ENCODE data around the gene SRP68.
A peak's percentile ranks its signal among the peaks of the same experiment; 100 is the strongest.

The SRP68 gene

GRCh38 chr17:76040376-76040775 lies 31.9 kb downstream of the SRP68 start:
- no peak for DNase-seq

GRCh38 chr17:76039121-76039520 lies 33.2 kb downstream of the SRP68 start:
- no peak for DNase-seq

GRCh38 chr17:76038050-76038449 lies 34.3 kb downstream of the SRP68 start:
- DNase-seq, result no peak

- no peak for DNase-seq
These were observed 35.6 kb downstream of the SRP68 start for GRCh38 chr17:76036497-76037261.

- no peak for DNase-seq
These were observed 37.6 kb downstream of the SRP68 start for GRCh38 chr17:76034428-76035350.

- no peak for DNase-seq
These were observed 39.2 kb downstream of the SRP68 start for GRCh38 chr17:76033139-76033538.

- no peak for DNase-seq
These were observed 39.6 kb downstream of the SRP68 start for GRCh38 chr17:76032780-76033108.

GRCh38 chr17:76032073-76032779 lies 40.1 kb downstream of the SRP68 start:
- no peak for DNase-seq

GRCh38 chr17:76027159-76027839 lies 45.0 kb downstream of the SRP68 start, which contains the start of gene EVPL:
Gene EVPL, minus strand, starts transcription at chr17:76027306. Its CDS starts 108 bp downstream, at chr17:76027198.
- no peak for DNase-seq

- no peak for DNase-seq
These were observed 45.6 kb downstream of the SRP68 start for GRCh38 chr17:76026714-76027158.

GRCh38 chr17:76025294-76025693 lies 47.0 kb downstream of the SRP68 start:
- no peak for DNase-seq

- no peak for DNase-seq
These were observed 48.0 kb downstream of the SRP68 start for GRCh38 chr17:76024353-76024752.

GRCh38 chr17:76023900-76024237 lies 48.4 kb downstream of the SRP68 start:
- no peak for DNase-seq

- DNase-seq, result no peak
These were observed 49.1 kb downstream of the SRP68 start for GRCh38 chr17:76022973-76023899.

- DNase-seq, result no peak
These were observed 50.0 kb downstream of the SRP68 start for GRCh38 chr17:76022285-76022684.

- DNase-seq, result no peak
These were observed 52.4 kb downstream of the SRP68 start for GRCh38 chr17:76019833-76020467.

GRCh38 chr17:76018801-76019200 lies 53.5 kb downstream of the SRP68 start:
- no peak for DNase-seq

- DNase-seq, result no peak
These were observed 54.0 kb downstream of the SRP68 start for GRCh38 chr17:76018340-76018680.

- DNase-seq, result no peak
These were observed 54.6 kb downstream of the SRP68 start for GRCh38 chr17:76017481-76018339.

GRCh38 chr17:76014925-76015261 lies 57.4 kb downstream of the SRP68 start:
- peak; percentile 80 for DNase-seq

All from NCI-H2029 (cell line).